Measurements from ENCODE around the gene TRAPPC3.
A peak's percentile ranks its signal among the peaks of the same experiment; 100 is the strongest.
"Not testable (repeated sequence)": the region's sequence is repeated elsewhere in the genome, so short reads cannot be mapped to it uniquely, and the experiment has no call there.

TRAPPC3 gene

GRCh38 chr1:36166136-36166535 lies 16.9 kb upstream of the TRAPPC3 start:
- no peak for DNase-seq

- DNase-seq: no peak
Measured at GRCh38 chr1:36165145-36165544, 15.9 kb upstream of the TRAPPC3 start.

- DNase-seq: no peak
Measured at GRCh38 chr1:36164361-36164760, 15.1 kb upstream of the TRAPPC3 start.

DNA sequence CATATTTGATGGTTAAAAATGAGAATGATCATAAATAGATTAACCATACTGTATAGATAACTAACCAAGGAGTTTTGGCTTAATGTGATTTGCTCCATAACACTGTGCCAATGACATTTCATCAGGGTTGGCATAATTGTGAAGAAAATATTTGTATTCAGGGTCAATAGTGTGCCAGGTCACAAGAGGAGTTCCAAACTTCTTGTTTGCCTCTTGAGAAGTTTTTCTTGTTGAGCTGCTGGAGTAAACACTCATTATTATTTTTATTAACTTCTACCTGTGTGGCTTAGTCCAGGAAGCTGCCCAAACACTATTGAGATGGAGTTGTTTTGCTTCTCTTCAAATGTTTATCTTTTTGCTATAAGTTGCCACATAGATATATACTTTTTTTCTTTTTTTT lies 14.1 kb upstream of the TRAPPC3 start:
- no peak for DNase-seq

- DNase-seq: no peak
Measured at GRCh38 chr1:36162680-36163239, 13.5 kb upstream of the TRAPPC3 start.

- DNase-seq: peak; percentile 47
Measured at GRCh38 chr1:36161641-36162531, 12.6 kb upstream of the TRAPPC3 start.

GRCh38 chr1:36160949-36161485 lies 11.7 kb upstream of the TRAPPC3 start:
- DNase-seq: peak; percentile 45

DNA sequence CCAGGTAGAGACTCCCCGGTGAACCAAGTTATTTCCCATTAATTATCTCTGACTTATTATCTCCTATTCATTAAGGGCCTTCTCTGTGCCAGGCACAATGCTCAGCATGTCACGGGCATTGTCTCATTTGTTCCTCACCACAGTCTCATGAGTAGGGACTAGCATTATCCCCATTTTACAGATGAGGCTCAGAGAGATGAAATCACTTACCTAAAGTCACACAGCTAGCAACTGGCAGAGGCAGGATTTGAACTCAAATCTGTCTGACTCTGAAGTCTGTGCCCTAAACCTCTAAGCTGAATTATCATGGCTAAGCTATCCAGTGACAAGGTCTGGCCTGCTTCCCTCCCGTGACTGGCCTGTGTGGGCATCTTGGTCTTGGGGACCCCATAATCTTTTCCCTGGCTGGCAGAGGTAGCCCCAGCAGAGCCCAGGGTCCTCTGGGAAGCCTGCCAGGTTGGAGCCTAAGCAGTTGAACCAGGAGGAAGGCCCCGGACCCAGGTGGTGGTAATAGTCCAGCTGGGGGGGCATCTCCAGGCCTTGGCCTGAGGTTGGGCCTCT lies 11.2 kb upstream of the TRAPPC3 start:
- no peak for DNase-seq

DNA sequence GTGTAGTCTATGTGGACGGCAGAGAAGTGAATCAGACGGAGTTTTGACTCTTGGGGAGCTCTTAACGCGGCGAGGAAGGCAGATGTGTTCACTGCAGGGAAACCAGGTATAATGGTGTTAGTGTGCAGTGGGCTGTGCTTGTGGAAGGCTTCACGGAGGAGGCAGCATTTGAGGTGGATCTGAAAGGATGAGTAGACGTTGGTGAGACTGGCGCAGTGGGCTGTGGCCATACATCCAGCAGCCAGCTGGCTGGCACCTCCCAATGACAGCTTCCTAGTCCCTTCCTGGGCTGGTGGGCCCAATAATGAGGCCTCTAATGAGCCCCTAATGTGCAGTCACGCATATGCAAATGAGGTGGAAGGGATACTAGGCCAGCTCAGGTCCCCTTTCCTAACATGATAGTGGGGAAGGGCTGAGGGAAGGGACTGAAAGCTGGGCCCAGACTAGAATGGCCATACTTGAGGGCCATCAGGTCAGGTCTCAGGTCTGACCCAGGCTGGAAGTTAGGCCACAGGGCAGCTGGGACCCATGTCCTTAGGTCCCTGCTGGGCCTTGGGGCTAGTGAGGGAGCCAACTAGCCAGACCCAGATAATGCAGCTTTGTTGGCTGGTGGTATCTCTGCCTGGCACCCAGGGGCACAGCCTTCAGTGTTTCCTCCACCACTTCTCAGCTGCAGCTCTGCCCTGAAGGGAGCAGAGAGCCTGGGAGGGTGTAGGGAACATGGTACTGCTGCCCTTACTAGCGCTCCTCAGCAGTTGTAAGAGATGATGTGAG lies 10.5 kb upstream of the TRAPPC3 start:
- DNase-seq: no peak

- not testable (repeated sequence) for DNase-seq
Measured at GRCh38 chr1:36158827-36159252, 9.6 kb upstream of the TRAPPC3 start.

DNA sequence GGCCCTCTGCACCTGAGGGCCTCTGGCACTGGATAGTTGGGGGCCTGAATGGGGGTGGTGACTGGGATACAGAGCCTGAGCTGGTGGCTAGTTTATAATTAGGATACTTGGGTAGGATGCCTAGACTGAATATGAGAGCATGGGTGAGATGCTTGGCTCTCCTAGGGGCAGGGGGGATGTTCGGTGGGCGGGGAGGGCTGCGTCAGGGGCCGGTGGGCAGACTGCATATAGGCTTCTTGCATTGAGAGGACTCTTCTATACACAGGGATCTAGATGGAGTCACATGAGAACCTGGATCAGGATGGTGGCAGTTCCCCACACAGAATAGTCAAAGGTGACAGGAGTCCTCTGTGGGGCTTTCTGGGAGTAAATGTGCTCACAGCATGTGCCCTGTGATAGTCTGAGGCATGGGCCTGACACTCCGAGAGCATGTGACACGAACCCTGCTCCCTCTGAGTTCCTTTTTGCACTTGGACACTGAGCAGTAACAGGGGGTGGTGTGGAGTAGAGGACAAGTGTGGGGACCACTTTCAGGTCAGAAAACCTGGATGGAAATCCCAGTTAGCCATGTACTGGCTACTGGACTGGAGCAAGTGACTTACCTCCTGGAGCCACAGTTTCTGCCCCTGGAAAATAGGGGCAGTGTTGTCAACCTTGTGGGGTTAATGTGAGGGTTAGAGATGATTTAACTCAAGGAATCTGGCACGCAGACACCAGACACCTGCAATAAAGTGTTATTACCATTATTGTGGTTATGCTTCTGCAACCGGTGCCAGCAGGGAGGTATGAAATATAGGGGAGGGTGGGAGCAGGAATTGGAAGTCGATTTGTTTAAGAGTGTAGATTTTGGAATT lies 8.9 kb upstream of the TRAPPC3 start:
- DNase-seq: no peak

GRCh38 chr1:36157115-36157903 lies 8.0 kb upstream of the TRAPPC3 start:
- no peak for DNase-seq

- DNase-seq: peak; percentile 68
Measured at GRCh38 chr1:36156329-36157114, 7.2 kb upstream of the TRAPPC3 start.

DNA sequence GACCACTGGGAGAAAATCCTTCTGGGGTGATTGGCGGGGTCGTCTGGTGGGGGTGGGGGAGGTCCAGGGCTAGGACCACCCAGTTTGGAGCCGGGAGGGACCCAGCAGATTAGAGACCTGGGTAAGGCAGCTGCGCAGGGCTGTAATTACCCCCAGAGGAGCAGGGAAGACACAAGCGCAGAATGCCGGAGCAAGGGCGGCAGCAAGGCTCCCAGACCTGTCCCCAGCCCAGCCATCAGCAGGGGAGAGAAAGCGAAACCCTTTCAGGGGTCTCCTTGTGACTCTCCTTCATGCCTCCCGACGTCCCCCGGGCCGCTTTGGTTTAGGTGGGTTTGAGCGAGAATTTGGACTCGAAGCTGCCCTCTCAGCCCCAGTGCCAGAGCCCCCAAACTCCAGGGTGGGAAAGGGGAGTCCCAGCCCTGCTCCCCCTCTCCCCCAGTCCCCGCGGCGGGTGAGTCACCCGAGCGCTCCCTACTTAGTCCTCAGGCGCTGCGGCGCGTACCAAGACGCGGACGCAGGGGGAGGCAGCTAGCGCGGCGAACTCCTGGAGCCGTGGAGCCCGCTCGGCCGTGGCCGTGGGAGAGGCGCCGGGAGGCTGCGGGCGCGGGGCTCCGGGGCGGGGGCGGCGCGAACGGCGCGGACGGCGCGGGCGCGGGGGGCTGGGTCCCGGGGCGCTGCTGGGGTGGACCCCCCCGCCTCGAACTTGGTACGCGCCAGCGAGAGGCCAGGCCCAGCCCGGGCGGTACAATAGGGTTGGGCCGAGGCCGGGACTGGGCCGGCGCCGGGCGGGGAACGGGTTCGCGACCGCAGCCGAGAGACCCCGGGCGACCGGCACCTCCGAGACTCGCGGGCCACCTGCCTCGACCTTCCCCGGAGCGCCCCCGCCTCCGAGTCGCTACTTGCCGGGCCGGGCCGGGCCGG lies 6.4 kb upstream of the TRAPPC3 start, which contains the start of gene MAP7D1:
TSS of gene MAP7D1 (plus strand) at position 753 of the 921 bp plus-strand sequence. CDS start 258 bp downstream, outside the sequence.
- peak; percentile 89 for DNase-seq

DNA sequence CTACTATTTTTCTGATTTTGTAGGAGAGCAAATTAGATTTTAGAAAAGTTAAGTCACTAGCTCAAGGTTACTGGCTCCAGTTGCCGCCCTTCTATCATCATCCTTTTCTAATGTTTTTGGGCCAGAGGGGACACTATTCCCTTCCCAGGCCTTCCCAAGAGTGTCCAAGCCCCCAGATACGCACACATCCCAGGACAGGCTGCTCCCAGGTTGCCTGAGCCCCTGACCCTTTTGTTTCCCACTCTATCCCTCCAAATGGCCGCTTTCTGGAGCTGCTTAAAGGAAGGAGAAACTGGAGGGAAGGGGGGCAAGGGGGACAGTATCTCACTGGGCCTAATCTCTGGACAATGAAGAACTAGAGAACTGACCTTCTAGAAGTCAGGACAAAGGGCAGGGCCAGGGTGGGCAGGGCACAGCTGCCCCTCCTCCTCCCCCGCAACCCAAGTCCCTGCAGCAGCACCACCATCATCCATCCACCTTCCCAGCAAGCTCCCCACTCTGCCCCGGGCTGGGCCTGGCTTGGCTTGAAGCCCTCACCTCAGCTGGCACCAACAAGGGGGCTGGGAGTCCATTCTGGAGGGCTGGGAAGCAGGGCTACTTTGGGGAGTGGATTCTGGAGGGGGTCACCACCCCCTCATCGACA lies 5.6 kb upstream of the TRAPPC3 start:
- DNase-seq: no peak

GRCh38 chr1:36154335-36154734 lies 5.0 kb upstream of the TRAPPC3 start:
- no peak for DNase-seq

DNA sequence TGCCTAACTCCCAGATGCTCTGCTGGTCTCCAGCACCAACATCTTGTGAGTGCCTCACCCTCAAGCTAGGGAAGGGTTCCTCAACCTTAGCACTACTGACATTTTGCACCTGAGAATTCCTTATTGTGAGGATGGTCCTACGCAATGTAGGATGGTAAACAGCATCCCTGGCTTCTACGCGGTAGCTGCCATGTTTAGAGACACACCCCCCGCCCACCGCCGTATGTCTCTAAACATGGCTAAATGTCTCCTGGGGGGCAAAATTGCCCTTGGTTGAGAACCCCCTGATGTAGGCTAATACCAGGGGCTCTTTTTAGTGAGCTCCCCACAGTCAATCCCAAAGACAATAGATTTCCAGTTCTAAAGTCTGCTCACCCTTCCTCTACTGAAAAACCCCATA lies 4.2 kb upstream of the TRAPPC3 start:
- no peak for DNase-seq

DNA sequence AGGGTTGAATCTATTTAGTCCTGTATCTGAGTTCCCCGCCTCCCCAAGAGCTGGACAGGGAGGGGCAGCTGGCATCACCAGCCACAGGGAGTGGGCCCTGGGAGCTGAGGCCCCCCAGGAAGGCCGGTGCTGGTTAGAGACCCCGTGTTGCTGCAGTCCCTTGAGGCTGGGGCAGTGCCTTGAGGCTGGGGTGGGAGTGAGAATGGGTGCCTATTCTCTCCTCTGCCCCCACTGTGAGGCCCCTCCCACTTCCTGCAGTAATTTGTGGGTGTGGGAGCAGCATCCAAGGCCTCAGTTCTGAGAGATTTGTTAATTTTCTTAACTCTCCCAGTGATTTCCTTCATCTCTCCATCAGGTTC lies 2.5 kb upstream of the TRAPPC3 start:
- DNase-seq: peak; percentile 45

Measured in activated naive CD4-positive, alpha-beta T cell treated with anti-CD3 and anti-CD28 coated beads, Interleukin-2, amount 50 U/mL, for 16 hours (primary cell).